HG02840 (cell line): Measurements from ENCODE around the gene NDUFB6.
"Not testable (repeated sequence)": the region's sequence is repeated elsewhere in the genome, so short reads cannot be mapped to it uniquely, and the experiment has no call there.

Source experiments
- ATAC-seq: cut with Tn5 transposase; IDR thresholded peaks from one replicate; pipeline ENCODE4 v1.9.1; 2021; ENCODE audit warnings: mild to moderate bottlenecking, moderate library complexity, moderate number of reproducible peaks; ENCODE audit not compliant: unreplicated experiment, low FRiP score

Gene NDUFB6

DNA sequence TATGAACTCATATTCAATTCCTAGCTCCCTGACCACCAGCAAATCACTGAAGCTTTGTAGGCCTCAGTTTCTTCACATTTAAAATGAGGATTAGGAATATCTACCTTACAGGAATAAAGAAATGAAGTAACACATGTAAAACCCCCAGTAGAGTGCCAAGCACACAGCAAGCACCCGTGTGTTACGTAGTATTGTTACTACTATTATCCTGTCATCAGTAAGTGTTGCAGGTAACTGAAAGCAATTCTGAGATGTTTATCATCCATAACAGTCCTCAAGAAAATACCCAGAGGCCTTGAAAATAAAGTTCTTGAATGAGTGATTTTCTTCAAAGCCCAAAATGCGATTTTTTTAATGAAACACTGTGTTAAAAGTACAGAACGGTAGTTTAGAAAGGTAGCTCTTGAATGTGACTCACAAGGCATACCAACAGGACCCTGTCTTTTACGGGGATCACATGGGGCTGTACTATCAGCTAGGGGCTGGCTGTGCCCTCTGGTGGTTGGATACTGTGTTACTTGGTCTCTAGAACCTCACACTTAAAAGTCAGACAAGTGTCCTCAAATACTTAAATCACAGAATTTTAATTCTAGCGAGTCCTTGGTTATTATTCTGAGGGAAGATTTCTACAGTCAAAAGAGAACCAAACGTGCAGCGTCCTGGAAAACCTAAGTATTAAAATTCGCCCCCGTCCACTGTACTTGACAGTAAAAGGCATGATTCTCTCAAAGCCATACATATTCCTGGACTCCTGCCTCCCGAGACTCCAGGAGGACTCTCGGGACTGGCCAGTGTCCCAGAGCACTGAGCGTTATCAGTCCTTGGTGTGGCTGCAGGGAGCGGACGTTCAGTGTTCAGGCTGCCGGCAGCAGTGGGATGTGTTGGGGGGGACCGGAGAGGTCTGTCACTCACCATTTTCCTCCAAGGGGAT is 725 bp downstream of the NDUFB6 start:
- ATAC-seq = peak; percentile 86

DNA sequence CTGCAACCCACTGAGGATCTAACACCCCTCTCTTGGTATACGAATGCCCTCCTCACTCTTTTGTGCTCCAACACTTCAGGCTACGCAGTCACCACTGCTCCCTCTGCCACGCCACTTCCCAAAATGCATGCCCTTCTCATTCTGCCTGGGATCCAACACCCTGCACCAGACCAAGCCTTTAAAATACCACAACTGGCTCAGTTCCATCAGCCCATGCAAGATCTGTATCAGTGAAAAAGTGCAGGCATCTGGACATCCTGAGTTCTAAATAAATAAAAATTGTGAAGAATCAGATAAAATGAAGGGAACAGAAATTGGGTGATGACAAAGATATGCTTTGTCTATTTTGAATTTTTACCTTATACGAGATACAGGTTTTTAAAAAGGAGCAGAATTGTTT is 2.7 kb downstream of the NDUFB6 start:
- ATAC-seq = no peak

DNA sequence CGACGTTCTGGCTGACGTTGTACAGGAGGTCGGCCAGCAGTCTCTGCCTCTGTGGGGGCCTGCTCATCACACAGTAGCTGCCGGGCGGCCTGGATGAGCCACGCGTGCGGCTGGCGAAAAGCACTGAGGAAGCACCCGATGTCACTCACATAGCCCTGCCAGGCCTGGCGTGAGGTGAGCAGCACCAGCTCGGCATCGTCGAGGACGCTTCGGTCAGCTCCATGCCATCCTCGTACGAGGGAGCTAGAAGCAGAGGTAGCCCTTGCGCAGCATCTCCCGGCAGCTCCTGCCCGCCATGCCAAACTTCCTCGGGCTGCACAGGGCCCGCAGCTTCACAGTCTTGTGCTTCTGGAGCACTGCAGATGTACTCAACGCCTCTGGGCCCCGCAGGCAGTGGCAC is 6.2 kb downstream of the NDUFB6 start:
- ATAC-seq = no peak

DNA sequence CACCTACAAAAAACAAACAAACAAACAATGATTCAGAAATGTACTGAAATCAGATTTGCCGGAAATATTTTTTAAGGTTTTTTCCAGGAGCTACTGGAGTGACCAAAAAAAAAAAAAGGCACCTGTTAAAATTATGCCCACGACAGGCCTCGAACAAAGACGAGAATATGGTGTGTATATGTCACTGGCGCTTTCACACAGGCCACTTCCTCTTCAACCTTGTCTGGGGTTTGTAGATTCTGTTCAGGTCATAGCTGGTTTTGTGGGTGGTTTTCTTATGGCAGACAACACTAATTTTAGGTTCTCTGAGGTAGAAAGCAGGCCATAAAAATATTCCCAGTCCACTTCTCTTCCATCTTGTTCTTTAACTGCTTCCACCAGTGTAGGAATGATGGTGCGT is 7.0 kb downstream of the NDUFB6 start:
- no peak for ATAC-seq

DNA sequence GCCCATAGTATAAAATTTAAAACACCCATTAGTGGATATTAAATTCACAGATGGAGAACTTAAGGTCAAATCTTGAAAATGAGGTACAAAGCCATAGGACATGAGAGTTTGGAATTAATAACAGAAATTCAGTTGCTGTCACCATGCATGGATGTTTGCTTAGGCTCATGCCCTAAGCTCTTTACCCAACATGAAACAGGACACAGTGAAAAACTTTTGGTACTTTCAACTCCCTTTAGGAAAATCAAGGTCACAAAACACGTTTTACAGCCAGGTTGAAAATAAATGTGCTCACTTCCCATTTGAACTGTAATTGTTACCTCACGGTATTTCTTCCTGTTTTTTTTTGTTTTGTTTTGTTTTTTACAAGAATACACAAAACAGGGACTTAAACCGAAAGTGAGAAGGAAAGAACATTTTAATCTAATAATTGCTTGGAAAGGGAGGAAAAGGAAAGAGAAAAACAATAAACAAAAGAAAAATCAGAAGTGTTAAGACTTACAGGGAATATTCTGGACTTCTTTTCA is 14.5 kb downstream of the NDUFB6 start:
- ATAC-seq = no peak

DNA sequence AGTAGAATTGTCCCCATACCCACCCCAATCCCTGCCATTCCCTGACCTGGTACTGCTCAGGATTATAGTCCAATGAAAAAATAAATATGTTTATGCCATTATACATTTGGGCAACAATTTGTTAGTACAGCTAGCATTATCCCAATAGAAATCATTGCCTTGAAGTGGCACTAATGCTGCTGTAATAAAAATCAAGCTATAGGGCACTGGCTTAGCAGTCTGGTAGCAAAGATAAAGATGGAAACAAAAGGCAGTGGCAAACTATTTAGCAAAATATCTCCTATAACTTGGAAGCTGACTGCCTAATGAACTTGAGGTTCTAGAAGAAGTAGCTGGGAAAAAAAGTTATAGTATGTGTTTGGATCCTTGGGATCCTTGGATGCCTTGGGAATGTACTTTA is 18.4 kb downstream of the NDUFB6 start:
- no peak for ATAC-seq

DNA sequence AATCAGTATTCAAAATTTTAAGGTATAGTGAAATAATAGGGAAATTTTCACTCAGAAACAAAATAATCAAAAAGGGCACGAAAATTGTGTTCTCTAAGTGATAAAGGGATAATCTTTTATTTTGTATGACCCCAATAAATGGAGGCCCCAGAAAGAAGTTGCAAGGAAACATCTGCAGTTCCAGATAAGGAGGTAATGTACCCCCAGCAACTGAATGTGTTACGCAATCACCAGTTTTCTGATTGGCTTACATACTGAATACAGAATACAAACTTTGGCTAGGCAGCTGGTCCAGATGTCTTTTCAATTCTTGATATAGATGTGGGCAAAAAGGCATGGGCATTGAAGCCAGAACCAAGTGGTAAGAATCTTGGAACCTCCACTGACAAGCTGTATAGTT is 18.9 kb downstream of the NDUFB6 start:
- ATAC-seq = no peak

DNA sequence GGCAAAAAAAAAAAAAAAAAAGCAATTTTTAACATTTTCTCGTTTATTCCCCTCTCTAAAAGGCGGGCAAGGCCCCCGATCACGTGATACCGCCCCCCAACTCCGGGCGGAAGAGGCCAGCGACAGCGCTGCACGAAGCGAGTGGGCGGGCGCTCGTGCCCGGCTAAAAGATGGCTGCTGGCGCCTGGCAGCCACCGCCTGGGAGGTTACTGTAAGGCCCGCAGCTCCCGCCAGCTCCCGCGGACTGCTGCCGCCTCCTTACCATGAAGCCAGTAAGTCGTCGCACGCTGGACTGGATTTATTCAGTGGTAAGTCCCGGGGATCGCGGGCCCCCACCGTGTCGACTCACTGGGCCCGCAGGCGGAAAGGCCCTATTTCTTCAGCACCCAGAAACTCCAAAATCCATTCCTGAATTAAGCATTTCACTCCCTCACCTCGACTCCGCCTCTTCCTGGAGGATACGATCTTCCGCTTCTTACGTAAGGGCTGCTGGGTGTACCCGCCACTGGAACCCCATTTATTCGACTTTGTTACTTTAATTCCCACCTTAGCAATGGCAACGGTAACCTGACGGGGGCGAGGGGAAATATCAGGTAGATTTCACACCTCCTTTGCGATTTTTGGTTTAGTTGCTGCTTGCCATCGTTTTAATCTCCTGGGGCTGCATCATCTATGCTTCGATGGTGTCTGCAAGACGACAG is 20.6 kb downstream of the NDUFB6 start, which contains the start of the genes SMIM27 and TOPORS:
Gene SMIM27 (plus strand): TSS at position 156 of the 701 bp plus-strand sequence. CDS start 108 bp downstream, at position 264.
Gene TOPORS (minus strand): TSS at position 415 of the 701 bp plus-strand sequence. CDS start 150 bp downstream, at position 265.
- peak; percentile 66 for ATAC-seq

DNA sequence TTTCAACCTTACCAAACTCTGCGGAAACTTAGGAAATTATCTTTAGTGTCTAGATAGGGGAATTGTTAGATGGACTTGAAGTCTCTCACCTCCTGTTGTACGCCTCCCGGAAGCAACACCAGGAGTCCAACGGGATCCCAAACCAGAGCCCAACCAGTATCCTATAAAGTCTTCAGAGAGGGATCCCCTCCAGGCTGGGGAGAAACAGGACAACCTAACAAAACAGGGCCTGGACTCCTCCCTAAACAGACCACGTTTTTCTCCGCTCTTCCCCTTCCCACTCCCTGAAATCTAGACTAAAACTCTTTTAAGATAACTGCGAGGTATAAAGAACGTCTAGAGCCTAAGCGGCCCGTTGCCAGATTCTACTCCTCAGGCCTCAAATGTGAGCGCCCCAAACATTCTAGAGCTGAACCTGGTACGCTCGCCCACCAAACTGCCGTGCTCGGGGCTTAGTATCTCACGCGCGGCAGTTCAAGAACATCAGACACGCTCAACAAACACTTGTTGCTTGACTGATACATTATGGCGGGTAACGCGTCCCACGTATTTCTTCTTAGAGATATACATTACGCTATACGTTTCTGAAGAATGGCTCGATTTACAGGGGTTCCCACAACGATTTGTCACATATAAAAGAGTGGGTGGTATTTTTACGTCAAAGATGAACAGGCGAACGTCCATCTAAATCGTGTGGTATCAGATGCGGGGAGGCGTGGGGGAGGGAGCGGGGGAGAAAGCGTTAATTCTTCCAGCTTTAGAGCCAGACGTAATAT is 21.5 kb downstream of the NDUFB6 start:
- ATAC-seq = peak; percentile 14

DNA sequence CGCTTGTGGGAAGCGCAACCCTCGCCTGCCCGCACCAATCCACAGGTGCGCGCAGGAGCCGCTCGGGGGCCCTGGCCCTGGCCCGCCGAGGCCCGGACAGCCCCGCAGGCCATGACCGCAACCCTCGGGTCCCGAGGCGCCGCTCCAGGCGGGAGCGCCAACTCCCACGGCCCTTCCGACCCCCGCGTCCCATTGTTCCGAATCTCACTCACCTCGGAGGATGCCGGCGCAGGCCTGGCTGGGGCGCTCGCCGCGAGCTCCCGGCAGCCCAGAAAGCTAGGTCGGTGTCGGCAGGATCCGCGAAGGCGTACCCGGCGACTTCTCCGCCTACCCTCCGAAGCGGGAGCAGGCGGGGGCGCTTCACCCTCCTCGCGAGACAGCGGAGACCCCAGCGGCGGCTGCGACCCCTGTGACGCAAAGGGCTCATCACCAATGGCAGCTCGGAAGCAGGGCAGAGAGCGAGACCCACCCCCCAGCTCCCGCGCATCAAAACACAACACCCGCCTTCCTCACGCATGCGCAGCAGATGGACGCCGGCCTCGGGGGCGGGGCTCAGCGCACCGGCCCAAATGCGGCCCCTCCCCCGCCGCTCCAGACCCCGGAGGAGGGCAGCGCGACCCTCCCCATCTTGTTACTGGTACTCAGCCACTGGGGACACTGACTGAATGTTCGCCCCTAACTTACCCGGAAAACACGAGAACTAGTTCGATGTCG is 22.2 kb downstream of the NDUFB6 start:
- peak; percentile 75 for ATAC-seq

DNA sequence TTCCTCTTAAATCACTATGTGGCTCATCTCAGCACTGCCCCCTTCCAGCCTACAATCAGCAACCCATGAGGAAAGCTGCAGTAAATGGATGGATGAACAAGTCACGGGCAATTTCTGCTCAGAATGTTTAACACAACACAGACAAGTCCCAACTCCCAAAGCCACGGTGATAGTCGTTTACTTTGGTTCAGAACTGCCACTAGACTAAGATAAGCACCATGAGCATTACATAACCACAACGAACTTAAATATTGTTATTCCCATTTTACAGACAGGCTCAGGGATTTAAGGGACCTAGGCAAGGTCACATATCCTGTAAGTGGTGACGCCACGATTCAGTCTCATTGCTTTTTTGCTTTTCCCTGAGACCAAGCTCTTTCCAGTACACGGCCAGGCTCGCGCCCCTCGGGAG is 22.8 kb downstream of the NDUFB6 start:
- no peak for ATAC-seq

DNA sequence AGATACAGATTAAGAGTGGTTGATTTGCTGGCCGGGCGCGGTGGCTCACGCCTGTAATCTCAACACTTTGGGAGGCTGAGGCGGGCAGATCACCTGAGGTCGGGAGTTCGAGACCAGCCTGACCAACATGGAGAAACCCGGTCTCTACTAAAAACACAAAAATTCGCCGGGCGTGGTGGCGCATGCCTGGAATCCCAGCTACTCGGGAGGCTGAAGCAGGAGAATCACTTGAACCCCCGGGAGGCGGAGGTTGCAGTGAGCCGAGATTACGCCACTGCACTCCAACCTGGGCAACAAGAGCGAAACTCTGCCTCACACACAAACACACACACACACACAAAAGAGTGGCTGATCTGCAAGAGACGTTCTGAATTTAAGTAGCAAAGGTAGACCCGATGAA is 24.7 kb downstream of the NDUFB6 start:
- not testable (repeated sequence) for ATAC-seq

DNA sequence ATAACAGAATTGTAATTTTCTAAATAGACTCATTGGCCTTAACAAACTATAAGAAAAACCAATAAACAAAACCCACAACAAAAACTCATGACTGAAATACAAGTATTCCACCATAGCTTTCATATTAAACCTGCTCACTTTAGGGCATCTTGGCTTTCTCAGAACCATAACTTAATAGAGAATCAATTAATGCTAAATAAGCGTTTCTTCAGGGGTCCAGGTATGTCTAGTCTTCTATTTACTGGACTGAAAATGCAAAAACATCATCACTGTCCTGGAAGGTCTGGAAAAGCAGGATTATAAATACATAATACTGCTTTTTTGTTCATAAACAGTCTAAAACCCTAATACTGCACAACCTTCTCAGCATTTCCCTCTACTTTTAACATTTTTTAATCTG is 27.1 kb downstream of the NDUFB6 start:
- ATAC-seq = no peak

DNA sequence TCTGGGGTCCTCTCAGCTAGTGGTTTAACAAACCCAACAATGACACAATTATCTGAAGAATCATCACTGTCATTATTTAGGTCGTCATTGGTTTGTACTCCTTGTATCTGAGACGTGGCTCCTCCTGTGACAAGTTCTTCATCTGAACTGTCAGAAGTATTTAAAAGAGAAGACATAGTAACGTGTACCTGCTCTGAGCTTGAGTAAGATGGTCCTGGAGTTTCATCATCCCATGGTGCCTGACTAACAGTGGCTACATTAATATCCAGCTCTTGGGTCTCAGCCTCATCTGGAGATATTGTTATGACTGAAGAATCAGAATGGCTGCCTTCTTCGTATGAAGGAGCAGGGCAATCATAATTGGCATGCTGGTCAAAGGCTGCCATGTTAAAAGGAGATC is 29.9 kb downstream of the NDUFB6 start:
- ATAC-seq = no peak

DNA sequence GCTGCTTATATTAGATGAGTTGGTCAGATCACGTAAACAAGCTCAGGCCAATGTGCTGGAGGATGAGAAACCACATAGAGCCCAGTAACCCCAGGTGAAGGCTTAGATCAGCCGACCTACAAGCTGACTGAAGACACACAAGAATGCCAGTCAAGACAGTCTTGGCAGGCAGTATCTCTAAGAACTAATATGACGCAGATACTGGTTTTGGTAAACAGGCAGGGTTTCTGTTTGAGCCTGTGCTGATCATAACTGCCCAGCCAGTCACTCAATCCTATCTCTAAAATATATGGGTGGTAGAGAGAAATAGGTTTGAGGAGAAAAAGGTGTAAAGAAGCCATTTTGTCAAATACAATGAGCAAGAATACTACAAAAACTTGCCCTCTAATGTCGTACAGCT is 39.1 kb downstream of the NDUFB6 start:
- ATAC-seq = no peak

DNA sequence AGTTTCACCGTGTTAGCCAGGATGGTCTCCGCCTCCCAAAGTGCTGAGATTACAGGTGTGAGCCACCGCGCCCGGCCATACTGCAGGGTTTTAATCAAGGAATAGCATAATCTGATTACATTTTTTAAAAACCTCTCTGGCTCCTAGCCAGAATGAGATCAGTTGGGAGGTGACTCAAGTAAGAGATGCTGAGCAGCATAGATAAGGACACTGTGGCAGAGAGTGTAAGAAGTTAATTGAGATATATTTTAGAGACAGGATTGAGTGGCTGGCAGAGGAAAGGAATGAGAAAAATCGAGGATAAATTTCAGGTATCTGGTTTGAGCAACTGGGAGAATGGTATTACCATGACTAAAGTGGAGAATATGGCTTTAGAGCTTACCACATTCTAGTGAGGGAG is 39.6 kb downstream of the NDUFB6 start:
- no peak for ATAC-seq

DNA sequence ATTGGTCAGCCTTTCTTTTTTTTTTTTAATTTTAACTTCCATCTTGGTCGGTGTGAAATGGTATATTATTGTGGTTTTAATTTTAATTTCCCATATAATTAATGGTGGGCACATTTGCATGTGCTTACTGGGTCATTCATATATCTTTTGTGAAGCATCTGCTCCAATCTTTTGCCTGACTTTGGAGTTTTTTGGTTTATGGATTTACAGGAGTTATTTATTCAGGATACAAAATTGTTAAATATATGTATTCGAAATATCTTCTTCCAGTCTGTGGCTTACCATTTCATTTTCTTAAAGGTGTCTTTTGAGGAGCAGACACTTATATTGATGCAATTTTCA is 46.3 kb downstream of the NDUFB6 start:
- ATAC-seq = no peak

DNA sequence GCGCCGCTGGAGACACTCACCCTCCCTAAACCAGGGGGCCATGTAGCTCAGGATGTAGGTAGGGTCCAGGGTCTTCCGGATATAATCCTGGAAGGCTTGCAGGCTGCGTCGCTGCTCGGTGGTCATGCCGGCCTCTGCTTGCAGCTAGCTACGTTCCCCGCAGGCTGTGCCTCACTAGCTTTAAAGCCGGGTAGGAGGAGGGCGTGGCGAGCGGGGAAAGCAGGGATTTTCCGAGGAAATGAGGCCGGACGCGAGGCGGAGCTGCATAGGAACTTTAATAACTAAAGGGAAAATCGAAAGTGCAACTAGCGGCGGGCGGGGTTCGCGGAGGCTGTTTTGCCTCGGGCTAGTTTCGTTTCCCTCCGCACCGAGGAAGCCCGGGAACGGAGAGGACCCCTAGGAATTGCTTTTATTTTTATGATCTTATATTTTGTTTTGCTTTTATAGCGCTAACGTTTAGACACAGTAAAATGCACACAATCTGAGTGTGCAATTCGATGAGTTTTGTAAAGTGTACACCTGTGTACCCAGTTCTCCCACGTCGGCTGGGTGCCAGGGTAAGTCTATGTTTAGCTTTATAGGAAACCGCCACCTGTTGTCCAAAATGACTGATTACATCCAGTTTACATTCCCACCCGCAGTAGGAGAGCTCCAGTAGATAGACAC is 46.8 kb downstream of the NDUFB6 start, which contains the start of gene RIGI:
Gene RIGI (minus strand): TSS at position 156 of the 666 bp plus-strand sequence. CDS start 30 bp downstream, at position 126.
- ATAC-seq = peak; percentile 66

DNA sequence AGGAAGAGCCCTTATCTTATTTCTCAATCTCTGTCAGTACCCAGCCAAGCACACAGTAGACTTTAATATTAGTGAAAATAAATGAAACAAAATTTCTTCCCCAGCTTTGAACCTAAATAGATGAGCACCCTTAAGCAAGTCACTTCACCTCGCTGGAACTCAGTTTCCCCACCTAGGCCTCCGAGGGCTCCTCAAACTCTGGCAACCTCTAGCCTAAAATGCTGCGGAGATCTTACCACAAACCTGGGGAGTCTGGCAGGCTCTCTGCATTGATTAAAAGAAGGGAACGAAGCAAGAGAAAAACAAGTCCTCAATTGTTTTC is 47.3 kb downstream of the NDUFB6 start:
- ATAC-seq = peak; percentile 21
